Activated B cell treated with CpG ODN at 0.5 μM for 24 hours (primary cell): Measurements from ENCODE around the gene G6PC3. TPM values are rescaled to one million over a fixed set of nuclear protein-coding genes. Genes with fewer than 3 reads are reported as not detected.

Experiments used
- ATAC-seq: fragments of 200-7000 bp; cut with Tn5 transposase; one replicate; pipeline ENCODE4 v1.10.0; 2021; ENCODE audit warnings: low read depth, mild to moderate bottlenecking, moderate library complexity
- CTCF ChIA-PET: fragments of 350-600 bp; sonication (Branson Sonifier 250); formaldehyde crosslinking; loops from one replicate; lab custom pipeline; 2021; ENCODE audit warnings: antibody characterized with exemption; lab: Charles Lee
- POLR2A ChIA-PET: fragments of 350-600 bp; sonication (Branson Sonifier 250); formaldehyde crosslinking; loops from one replicate; lab custom pipeline; 2021; ENCODE audit warnings: antibody characterized with exemption; lab: Charles Lee
- DNase-seq: peaks from one replicate; pipeline ENCODE4 v3.0.0; 2022
- H3K27ac Mint-ChIP-seq: one replicate; pipeline ENCODE4 v1.8.0; 2020; ENCODE audit warnings: mixed read lengths
- H3K27me3 Mint-ChIP-seq: one replicate; pipeline ENCODE4 v1.8.0; 2021; ENCODE audit warnings: mixed read lengths
- H3K36me3 Mint-ChIP-seq: one replicate; pipeline ENCODE4 v1.8.0; 2021; ENCODE audit warnings: low read depth, mixed read lengths
- H3K4me1 Mint-ChIP-seq: one replicate; pipeline ENCODE4 v1.8.0; 2021; ENCODE audit warnings: mixed read lengths
- H3K4me3 Mint-ChIP-seq: one replicate; pipeline ENCODE4 v1.8.0; 2020; ENCODE audit warnings: mild to moderate bottlenecking, mixed read lengths
- H3K9me3 Mint-ChIP-seq: one replicate; pipeline ENCODE4 v1.8.0; 2020; ENCODE audit warnings: mixed read lengths
- intact Hi-C: fragments of 100-400 bp; cut with micrococcal nuclease; formaldehyde crosslinking; loops from one replicate; pipeline ENCODE4 v1.15.1; 2024
- total RNA-seq: library from RNA; stranded (reverse); gene quantifications from 2 replicates; pipeline ENCODE4 v1.2.3, GENCODE V29; 2022
- TF ChIP-seq, protein P1 (sequence below): fragments of 200-600 bp; IDR thresholded peaks from one replicate; pipeline ENCODE4 v1.8.0; 2022; ENCODE audit warnings: antibody characterized with exemption, mild to moderate bottlenecking

The G6PC3 gene
- total RNA-seq, 1 donor from 2014 or later: 35.2 TPM

DNA sequence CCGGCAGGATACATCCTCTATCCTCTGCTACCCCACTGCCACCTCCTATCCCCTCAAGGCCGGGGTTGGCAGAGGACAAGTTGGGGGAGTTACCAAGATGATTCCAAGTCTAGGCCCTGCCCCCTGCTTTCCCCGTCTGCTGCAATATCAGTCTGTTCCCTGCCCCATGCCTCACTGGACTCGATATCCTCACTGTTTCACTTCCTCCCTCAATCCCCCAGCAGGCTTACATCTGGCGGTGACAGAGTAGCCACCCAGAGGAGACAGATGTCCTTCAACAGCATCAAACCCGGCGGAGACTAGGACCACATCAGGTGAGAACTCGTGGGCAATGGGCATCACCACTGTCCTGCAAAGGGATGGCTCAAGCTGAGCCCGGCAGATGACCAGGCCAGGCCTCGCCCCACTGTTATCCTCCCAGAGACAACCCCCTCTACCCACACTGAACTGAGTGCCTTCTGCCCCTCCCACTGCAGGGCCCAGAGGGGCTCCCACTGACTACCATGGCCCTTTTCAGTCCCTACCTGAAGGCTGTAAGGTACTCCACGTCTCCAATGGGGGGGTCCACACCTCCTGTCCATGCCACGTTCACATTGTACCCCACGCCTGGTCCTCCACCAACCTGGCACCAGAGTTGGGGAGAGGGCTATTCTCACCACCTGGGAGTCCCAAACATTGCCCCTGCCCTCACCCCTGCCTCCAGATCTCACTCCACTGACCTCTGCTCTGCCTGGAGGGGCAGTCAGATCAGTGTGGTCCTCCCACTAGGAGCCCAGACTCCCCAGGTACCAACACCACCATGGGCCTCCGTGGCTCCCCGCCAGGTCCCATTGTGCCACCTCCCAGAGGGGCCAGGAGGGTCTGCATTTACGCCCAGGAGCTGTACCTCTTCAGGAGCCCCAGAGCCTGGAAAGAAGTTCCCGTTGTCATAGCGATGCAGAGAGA is 9.6 kb downstream of the G6PC3 start:
- peaks cover 77% of the 10 kb centered on the region for H3K36me3 Mint-ChIP-seq

DNA sequence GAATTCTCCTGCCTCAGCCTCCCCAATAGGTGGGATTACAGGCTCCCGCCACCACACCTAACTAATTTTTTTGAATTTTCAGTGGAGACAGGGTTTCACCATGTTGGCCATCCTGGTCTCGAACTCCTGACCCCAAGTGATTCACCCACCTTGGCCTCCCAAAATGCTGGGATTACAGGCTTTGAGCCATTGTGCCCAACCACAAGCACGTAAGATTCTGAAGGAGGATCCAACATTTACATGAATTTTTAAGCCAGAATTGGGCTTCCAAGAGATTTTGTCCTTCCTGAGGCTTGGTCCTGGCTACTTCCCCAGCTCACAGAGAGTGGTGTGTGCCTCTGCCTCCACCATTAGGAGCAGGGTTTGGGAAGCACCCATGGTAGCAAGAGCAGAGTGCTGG is 11.1 kb downstream of the G6PC3 start:
- intact Hi-C loops: no loop called here
- no peak overlapping the region for H3K4me3 Mint-ChIP-seq
- ATAC-seq (no peak), DNase-seq (no peak)
- peaks cover 3% of the 10 kb centered on the region for H3K4me1 Mint-ChIP-seq
- H3K9me3 Mint-ChIP-seq: no peaks in the 10 kb centered on the region
- POLR2A ChIA-PET: no interaction called here
- no peak overlapping the region for H3K27ac Mint-ChIP-seq
- TF ChIP-seq, protein P1, sequence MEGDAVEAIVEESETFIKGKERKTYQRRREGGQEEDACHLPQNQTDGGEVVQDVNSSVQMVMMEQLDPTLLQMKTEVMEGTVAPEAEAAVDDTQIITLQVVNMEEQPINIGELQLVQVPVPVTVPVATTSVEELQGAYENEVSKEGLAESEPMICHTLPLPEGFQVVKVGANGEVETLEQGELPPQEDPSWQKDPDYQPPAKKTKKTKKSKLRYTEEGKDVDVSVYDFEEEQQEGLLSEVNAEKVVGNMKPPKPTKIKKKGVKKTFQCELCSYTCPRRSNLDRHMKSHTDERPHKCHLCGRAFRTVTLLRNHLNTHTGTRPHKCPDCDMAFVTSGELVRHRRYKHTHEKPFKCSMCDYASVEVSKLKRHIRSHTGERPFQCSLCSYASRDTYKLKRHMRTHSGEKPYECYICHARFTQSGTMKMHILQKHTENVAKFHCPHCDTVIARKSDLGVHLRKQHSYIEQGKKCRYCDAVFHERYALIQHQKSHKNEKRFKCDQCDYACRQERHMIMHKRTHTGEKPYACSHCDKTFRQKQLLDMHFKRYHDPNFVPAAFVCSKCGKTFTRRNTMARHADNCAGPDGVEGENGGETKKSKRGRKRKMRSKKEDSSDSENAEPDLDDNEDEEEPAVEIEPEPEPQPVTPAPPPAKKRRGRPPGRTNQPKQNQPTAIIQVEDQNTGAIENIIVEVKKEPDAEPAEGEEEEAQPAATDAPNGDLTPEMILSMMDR: no peak
- H3K36me3 Mint-ChIP-seq: peaks cover 67% of the 10 kb centered on the region
- CTCF ChIA-PET: no interaction called here
- H3K27me3 Mint-ChIP-seq: no peaks in the 10 kb centered on the region

More for the DNA sequence above, 9.6 kb downstream of the G6PC3 start:
- POLR2A ChIA-PET: no interaction called here
- Mint-ChIP-seq H3K4me3 (no peak overlapping the region), H3K4me1 (peaks cover 3% of the 10 kb centered on the region), H3K27ac (no peak overlapping the region), H3K9me3 (no peaks in the 10 kb centered on the region), H3K27me3 (no peaks in the 10 kb centered on the region)
- ATAC-seq (no peak), DNase-seq (no peak)
- intact Hi-C loops: no loop called here
- TF ChIP-seq, protein P1: no peak
- CTCF ChIA-PET: no interaction called here

DNA sequence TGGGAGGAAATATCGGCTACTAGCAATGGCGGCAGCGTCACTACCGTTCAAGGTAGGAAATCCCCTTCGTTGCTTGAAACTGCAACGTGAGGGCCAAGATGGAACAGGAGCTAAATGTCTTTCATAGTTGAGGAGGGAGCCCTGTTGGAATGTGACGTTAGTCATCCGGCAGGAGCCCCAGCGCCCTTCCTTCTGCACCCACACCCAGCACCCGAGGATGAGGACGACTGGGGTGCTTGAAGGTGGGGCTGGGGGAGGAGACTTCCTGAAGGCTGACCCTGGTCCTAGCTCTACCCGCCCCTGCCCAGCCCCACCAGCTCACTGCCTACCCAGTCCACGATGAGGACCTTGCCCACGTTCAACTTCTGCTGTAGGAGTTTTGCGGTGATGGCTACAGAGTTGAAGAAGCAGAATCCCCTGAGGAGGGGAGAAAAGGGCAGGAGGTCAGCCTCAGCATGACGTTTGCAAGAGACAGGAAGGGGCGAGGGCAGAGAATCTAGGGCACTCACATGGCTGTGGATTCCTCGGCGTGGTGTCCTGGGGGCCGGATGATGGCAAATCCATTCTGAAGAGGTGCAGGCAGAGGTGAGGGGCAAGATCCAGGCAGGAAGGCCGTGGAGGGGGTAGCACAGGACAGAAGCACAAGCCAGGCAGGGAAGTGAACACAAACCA is 11.9 kb downstream of the G6PC3 start:
- peaks cover 68% of the 10 kb centered on the region for H3K36me3 Mint-ChIP-seq
- CTCF ChIA-PET: no interaction called here
- no peak overlapping the region for H3K27ac Mint-ChIP-seq
- H3K9me3 Mint-ChIP-seq: no peaks in the 10 kb centered on the region
- H3K4me1 Mint-ChIP-seq: peaks cover 3% of the 10 kb centered on the region
- no peak for ATAC-seq
- TF ChIP-seq, protein P1: no peak
- intact Hi-C loops: no loop called here
- POLR2A ChIA-PET: no interaction called here
- no peak for DNase-seq
- H3K4me3 Mint-ChIP-seq: no peak overlapping the region
- H3K27me3 Mint-ChIP-seq: no peaks in the 10 kb centered on the region

DNA sequence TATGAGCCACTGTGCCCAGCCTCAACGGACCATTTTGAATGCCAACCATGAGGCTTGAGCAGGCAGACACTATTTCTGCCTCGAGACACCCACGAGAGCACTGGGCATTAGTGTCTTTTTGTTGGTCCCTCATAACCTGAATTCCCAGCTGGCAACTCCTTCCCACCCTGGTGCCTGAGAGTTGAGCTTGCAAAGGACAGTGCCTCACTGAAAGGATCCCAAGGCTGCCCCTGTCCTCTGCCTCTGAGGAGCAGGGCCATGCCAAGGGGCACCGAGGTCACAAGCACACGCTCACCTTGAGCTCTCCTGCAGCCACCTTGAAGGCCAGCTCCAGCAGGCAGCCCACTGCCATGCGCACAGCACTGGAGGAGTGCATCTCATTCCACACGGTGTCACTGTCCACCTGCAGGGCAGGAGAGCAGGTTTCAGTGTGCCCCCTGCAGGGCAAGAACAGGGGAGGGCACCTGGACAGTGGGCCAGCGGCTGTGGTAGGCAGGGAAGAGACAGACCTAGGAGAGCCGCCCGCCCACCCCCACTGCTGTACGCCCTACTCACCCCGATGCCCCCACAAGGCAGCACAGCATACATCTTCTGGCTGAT is 12.8 kb downstream of the G6PC3 start:
- Mint-ChIP-seq H3K9me3 (no peaks in the 10 kb centered on the region), H3K27me3 (no peaks in the 10 kb centered on the region), H3K27ac (no peak overlapping the region), H3K4me1 (peaks cover 3% of the 10 kb centered on the region), H3K4me3 (no peak overlapping the region), H3K36me3 (peaks cover 68% of the 10 kb centered on the region)
- ATAC-seq (no peak), DNase-seq (no peak)
- intact Hi-C loops: no loop called here
- TF ChIP-seq, protein P1: no peak
- CTCF ChIA-PET: interaction anchor here (1.3 kb wide), 1 partner anchor 13 kb away, joined by 3 read pairs; the partner anchor contains the start of gene G6PC3
- POLR2A ChIA-PET: no interaction called here

DNA sequence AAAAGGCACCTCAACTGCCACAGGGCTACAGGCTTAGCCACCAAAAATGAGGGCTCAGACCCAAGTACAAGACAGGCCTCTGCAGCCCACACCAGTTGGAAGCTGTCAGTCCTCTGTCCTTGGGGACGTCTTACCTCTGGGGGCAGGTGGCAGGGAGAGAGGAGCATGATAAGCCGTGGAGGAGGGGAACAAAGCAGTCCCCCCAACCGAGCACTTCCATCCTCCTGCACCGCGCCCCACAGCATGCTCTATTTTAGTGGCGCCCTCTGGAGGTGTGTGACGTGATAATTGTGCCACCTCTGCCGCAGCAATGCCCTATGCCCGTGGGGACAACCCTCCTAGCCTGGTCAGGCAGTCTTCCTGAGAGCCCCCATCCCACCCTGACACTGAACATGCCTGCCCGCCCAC is 13.6 kb downstream of the G6PC3 start:
- POLR2A ChIA-PET: no interaction called here
- Mint-ChIP-seq H3K4me3 (no peak overlapping the region), H3K27me3 (no peaks in the 10 kb centered on the region), H3K27ac (no peak overlapping the region), H3K9me3 (no peaks in the 10 kb centered on the region), H3K36me3 (peaks cover 67% of the 10 kb centered on the region), H3K4me1 (peaks cover 3% of the 10 kb centered on the region)
- ATAC-seq (peak; percentile 31), DNase-seq (no peak)
- CTCF ChIA-PET: interaction anchor here (1.3 kb wide), 1 partner anchor 14 kb away, joined by 3 read pairs; the partner anchor contains the start of gene G6PC3
- intact Hi-C loops: no loop called here
- TF ChIP-seq, protein P1: no peak
